SIG-M5 treated with dmso at 0.1 percent for 504 hours (cell line): ENCODE data around the gene CCDC85B.

Experiments
- DNase-seq: peaks from one replicate; lab custom pipeline; 2025; ENCODE audit not compliant: unreplicated experiment; lab: John Stamatoyannopoulos, UW

Gene CCDC85B

GRCh38 chr11:65903715-65904114 is 13.2 kb downstream of the CCDC85B start:
- no peak for DNase-seq

- DNase-seq, result no peak
Observed at GRCh38 chr11:65906602-65907001, 16.1 kb downstream of the CCDC85B start.

GRCh38 chr11:65907878-65908277 is 17.4 kb downstream of the CCDC85B start:
- DNase-seq, result no peak

- DNase-seq, result no peak
Observed at GRCh38 chr11:65911682-65912568, 21.5 kb downstream of the CCDC85B start.

- DNase-seq, result no peak
Observed at GRCh38 chr11:65912845-65913244, 22.4 kb downstream of the CCDC85B start.

- no peak for DNase-seq
Observed at GRCh38 chr11:65915101-65915820, 24.8 kb downstream of the CCDC85B start.

GRCh38 chr11:65915821-65916251 is 25.4 kb downstream of the CCDC85B start:
- DNase-seq, result peak; percentile 39

- DNase-seq, result no peak
Observed at GRCh38 chr11:65916391-65916790, 25.9 kb downstream of the CCDC85B start.

- DNase-seq, result no peak
Observed at GRCh38 chr11:65917077-65917433, 26.6 kb downstream of the CCDC85B start.

- no peak for DNase-seq
Observed at GRCh38 chr11:65917434-65918210, 27.1 kb downstream of the CCDC85B start.

GRCh38 chr11:65918211-65919140 is 28.0 kb downstream of the CCDC85B start, which contains the start of gene C11orf68:
C11orf68 (minus strand) TSS chr11:65919062; CDS start chr11:65919031, 31 bp downstream.
- DNase-seq, result no peak

GRCh38 chr11:65919141-65919572 is 28.7 kb downstream of the CCDC85B start, which contains the start of gene DRAP1:
DRAP1 (plus strand) TSS chr11:65919426; CDS start chr11:65919502, 76 bp downstream.
- peak; percentile 96 for DNase-seq

GRCh38 chr11:65919573-65920371 is 29.3 kb downstream of the CCDC85B start:
- peak; percentile 15 for DNase-seq

GRCh38 chr11:65920372-65920802 is 29.9 kb downstream of the CCDC85B start:
- no peak for DNase-seq

GRCh38 chr11:65921033-65921555 is 30.6 kb downstream of the CCDC85B start:
- no peak for DNase-seq

- no peak for DNase-seq
Observed at GRCh38 chr11:65921876-65922275, 31.4 kb downstream of the CCDC85B start.

GRCh38 chr11:65922565-65922964 is 32.1 kb downstream of the CCDC85B start:
- DNase-seq, result no peak

- no peak for DNase-seq
Observed at GRCh38 chr11:65925397-65925796, 34.9 kb downstream of the CCDC85B start.

- peak; percentile 83 for DNase-seq
Observed at GRCh38 chr11:65927904-65928397, 37.5 kb downstream of the CCDC85B start.
